ENCODE measurements around the gene PNLDC1.

GRCh38 chr6:159829526-159829925 is 29.4 kb downstream of the PNLDC1 start:
- no peak for TF ChIP-seq CTCF (IDR thresholded peaks at IDR 0.05)
- TF ChIP-seq POLR2A (IDR thresholded peaks at IDR 0.05): no peak

Measured in heart left ventricle (tissue), 13 donors.